Activated naive CD8-positive, alpha-beta T cell treated with anti-CD3 and anti-CD28 coated beads for 36 hours (primary cell): ENCODE results near the gene CRYBG1. TPM values are rescaled to one million over a fixed set of nuclear protein-coding genes. Genes with fewer than 3 reads are reported as not detected.
"Not testable (repeated sequence)": the region's sequence is repeated elsewhere in the genome, so short reads cannot be mapped to it uniquely, and the experiment has no call there.

Experiments used
- DNase-seq: peaks from one replicate; pipeline ENCODE4 v3.0.0; 2021
- H3K27ac Mint-ChIP-seq: one replicate; pipeline ENCODE4 v1.8.0; 2022; ENCODE audit warnings: mild to moderate bottlenecking, moderate library complexity, mixed read lengths
- H3K27me3 Mint-ChIP-seq: one replicate; pipeline ENCODE4 v1.8.0; 2022; ENCODE audit warnings: mild to moderate bottlenecking, mixed read lengths
- H3K36me3 Mint-ChIP-seq: one replicate; pipeline ENCODE4 v1.8.0; 2021; ENCODE audit warnings: mild to moderate bottlenecking, mixed read lengths
- H3K4me1 Mint-ChIP-seq: one replicate; pipeline ENCODE4 v1.8.0; 2021; ENCODE audit warnings: mixed read lengths
- H3K4me3 Mint-ChIP-seq: one replicate; pipeline ENCODE4 v1.8.0; 2022; ENCODE audit warnings: mild to moderate bottlenecking, moderate library complexity, mixed read lengths
- H3K9me3 Mint-ChIP-seq: one replicate; pipeline ENCODE4 v1.8.0; 2022; ENCODE audit warnings: mixed read lengths
- total RNA-seq, 2 experiments: library from RNA; stranded (reverse); gene quantifications; one replicate each; pipeline ENCODE4 v1.2.3, GENCODE V29; 2021

CRYBG1 gene
- total RNA-seq, 2 experiments from 2014 or later, result 20.3 to 20.4 TPM

- peaks cover 19% of the 10 kb centered on the region for H3K4me1 Mint-ChIP-seq
- H3K27ac Mint-ChIP-seq, result no peak overlapping the region
- H3K4me3 Mint-ChIP-seq, result no peak overlapping the region
- DNase-seq, result no peak
- H3K9me3 Mint-ChIP-seq, result no peaks in the 10 kb centered on the region
- H3K36me3 Mint-ChIP-seq, result peaks cover 8% of the 10 kb centered on the region
- H3K27me3 Mint-ChIP-seq, result no peaks in the 10 kb centered on the region
These were observed 197.8 kb downstream of the CRYBG1 start for GRCh38 chr6:106558364-106558763.

GRCh38 chr6:106559659-106560058 lies 199.1 kb downstream of the CRYBG1 start:
- not testable (repeated sequence) for H3K4me3 Mint-ChIP-seq, H3K27ac Mint-ChIP-seq, H3K27me3 Mint-ChIP-seq, DNase-seq, H3K9me3 Mint-ChIP-seq, H3K36me3 Mint-ChIP-seq
- H3K4me1 Mint-ChIP-seq, result peaks cover 13% of the 10 kb centered on the region

GRCh38 chr6:106560996-106561685 lies 200.6 kb downstream of the CRYBG1 start:
- Mint-ChIP-seq H3K4me3 (no peak overlapping the region), H3K9me3 (no peaks in the 10 kb centered on the region), H3K36me3 (peaks cover 10% of the 10 kb centered on the region), H3K27me3 (no peaks in the 10 kb centered on the region), H3K27ac (no peak overlapping the region), H3K4me1 (peaks cover 13% of the 10 kb centered on the region)
- peak; percentile 11 for DNase-seq

- no peak overlapping the region for H3K4me3 Mint-ChIP-seq
- no peaks in the 10 kb centered on the region for H3K27me3 Mint-ChIP-seq
- H3K27ac Mint-ChIP-seq, result no peak overlapping the region
- no peak for DNase-seq
- peaks cover 15% of the 10 kb centered on the region for H3K4me1 Mint-ChIP-seq
- H3K36me3 Mint-ChIP-seq, result peaks cover 10% of the 10 kb centered on the region
- H3K9me3 Mint-ChIP-seq, result no peaks in the 10 kb centered on the region
These were observed 201.3 kb downstream of the CRYBG1 start for GRCh38 chr6:106561686-106562405.

GRCh38 chr6:106563614-106564013 lies 203.1 kb downstream of the CRYBG1 start:
- Mint-ChIP-seq H3K9me3 (no peaks in the 10 kb centered on the region), H3K4me1 (peaks cover 17% of the 10 kb centered on the region), H3K4me3 (no peak overlapping the region), H3K27ac (no peak overlapping the region), H3K27me3 (no peaks in the 10 kb centered on the region), H3K36me3 (peaks cover 12% of the 10 kb centered on the region)
- no peak for DNase-seq

- Mint-ChIP-seq H3K4me1 (peaks cover 17% of the 10 kb centered on the region), H3K27ac (no peak overlapping the region), H3K36me3 (peaks cover 12% of the 10 kb centered on the region), H3K27me3 (no peaks in the 10 kb centered on the region), H3K4me3 (no peak overlapping the region), H3K9me3 (no peaks in the 10 kb centered on the region)
- DNase-seq, result no peak
These were observed 204.0 kb downstream of the CRYBG1 start for GRCh38 chr6:106564476-106564875.

GRCh38 chr6:106568530-106568929 lies 208.0 kb downstream of the CRYBG1 start:
- Mint-ChIP-seq H3K27ac (peak overlapping the region; percentile 5), H3K4me3 (no peak overlapping the region)

GRCh38 chr6:106569428-106569827 lies 208.9 kb downstream of the CRYBG1 start:
- no peak overlapping the region for H3K4me3 Mint-ChIP-seq
- H3K27ac Mint-ChIP-seq, result no peak overlapping the region
- DNase-seq, result no peak
- peaks cover 6% of the 10 kb centered on the region for H3K36me3 Mint-ChIP-seq
- H3K27me3 Mint-ChIP-seq, result no peaks in the 10 kb centered on the region
- peaks cover 4% of the 10 kb centered on the region for H3K4me1 Mint-ChIP-seq
- H3K9me3 Mint-ChIP-seq, result no peaks in the 10 kb centered on the region

More at GRCh38 chr6:106568530-106568929, 208.0 kb downstream of the CRYBG1 start:
- peaks cover 4% of the 10 kb centered on the region for H3K4me1 Mint-ChIP-seq
- H3K27me3 Mint-ChIP-seq, result no peaks in the 10 kb centered on the region
- H3K9me3 Mint-ChIP-seq, result no peaks in the 10 kb centered on the region
- peaks cover 10% of the 10 kb centered on the region for H3K36me3 Mint-ChIP-seq
- DNase-seq, result no peak

- no peaks in the 10 kb centered on the region for H3K27me3 Mint-ChIP-seq
- H3K27ac Mint-ChIP-seq, result peak overlapping the region; percentile 27
- DNase-seq, result no peak
- H3K4me1 Mint-ChIP-seq, result peaks cover 7% of the 10 kb centered on the region
- H3K4me3 Mint-ChIP-seq, result no peak overlapping the region
- H3K36me3 Mint-ChIP-seq, result peaks cover 2% of the 10 kb centered on the region
- H3K9me3 Mint-ChIP-seq, result no peaks in the 10 kb centered on the region
These were observed 211.9 kb downstream of the CRYBG1 start for GRCh38 chr6:106572436-106572835.

GRCh38 chr6:106572875-106573585 lies 212.5 kb downstream of the CRYBG1 start:
- H3K4me3 Mint-ChIP-seq, result no peak overlapping the region
- H3K4me1 Mint-ChIP-seq, result peaks cover 7% of the 10 kb centered on the region
- no peaks in the 10 kb centered on the region for H3K27me3 Mint-ChIP-seq
- DNase-seq, result no peak
- H3K36me3 Mint-ChIP-seq, result no peaks in the 10 kb centered on the region
- no peaks in the 10 kb centered on the region for H3K9me3 Mint-ChIP-seq
- no peak overlapping the region for H3K27ac Mint-ChIP-seq

- H3K27ac Mint-ChIP-seq, result no peak overlapping the region
- no peak overlapping the region for H3K4me3 Mint-ChIP-seq
- H3K27me3 Mint-ChIP-seq, result no peaks in the 10 kb centered on the region
- peaks cover 5% of the 10 kb centered on the region for H3K4me1 Mint-ChIP-seq
- H3K9me3 Mint-ChIP-seq, result no peaks in the 10 kb centered on the region
- no peaks in the 10 kb centered on the region for H3K36me3 Mint-ChIP-seq
- no peak for DNase-seq
These were observed 214.4 kb downstream of the CRYBG1 start for GRCh38 chr6:106574741-106575458.

- Mint-ChIP-seq H3K9me3 (no peaks in the 10 kb centered on the region), H3K36me3 (no peaks in the 10 kb centered on the region), H3K4me1 (peaks cover 5% of the 10 kb centered on the region), H3K27me3 (no peaks in the 10 kb centered on the region), H3K4me3 (no peak overlapping the region), H3K27ac (no peak overlapping the region)
- no peak for DNase-seq
These were observed 218.8 kb downstream of the CRYBG1 start for GRCh38 chr6:106579281-106579680.

GRCh38 chr6:106581468-106581867 lies 221.0 kb downstream of the CRYBG1 start:
- Mint-ChIP-seq H3K4me3 (no peak overlapping the region), H3K4me1 (no peaks in the 10 kb centered on the region), H3K36me3 (no peaks in the 10 kb centered on the region), H3K27me3 (no peaks in the 10 kb centered on the region), H3K27ac (no peak overlapping the region), H3K9me3 (no peaks in the 10 kb centered on the region)
- no peak for DNase-seq

GRCh38 chr6:106586815-106587415 lies 226.4 kb downstream of the CRYBG1 start:
- Mint-ChIP-seq H3K9me3 (no peaks in the 10 kb centered on the region), H3K27ac (no peak overlapping the region), H3K4me1 (no peaks in the 10 kb centered on the region), H3K36me3 (peaks cover 1% of the 10 kb centered on the region), H3K4me3 (no peak overlapping the region), H3K27me3 (no peaks in the 10 kb centered on the region)
- DNase-seq, result no peak
